MG63 (cell line): ENCODE results near the gene GOLGA8A. TPM values are rescaled to one million over a fixed set of nuclear protein-coding genes. Genes with fewer than 3 reads are reported as not detected.
"Not testable (repeated sequence)": the region's sequence is repeated elsewhere in the genome, so short reads cannot be mapped to it uniquely, and the experiment has no call there.

ENCODE experiments used
- DNase-seq: peaks from one replicate; pipeline ENCODE4 v3.0.0-alpha.2; 2020
- H3K27me3 ChIP-seq: fragments of 250-450 bp; sonication (Bioruptor Pico); 2 replicates; pipeline ENCODE4 v1.5.1; 2020; ENCODE audit warnings: mild to moderate bottlenecking, moderate library complexity
- H3K36me3 ChIP-seq: fragments of 250-450 bp; sonication (Bioruptor Pico); 2 replicates; pipeline ENCODE4 v1.5.1; 2020; ENCODE audit warnings: mild to moderate bottlenecking, moderate library complexity
- H3K4me3 ChIP-seq: fragments of 250-450 bp; sonication (Bioruptor Pico); 2 replicates; pipeline ENCODE4 v1.5.1; 2020; ENCODE audit warnings: mild to moderate bottlenecking, moderate library complexity
- H3K9me3 ChIP-seq: fragments of 250-450 bp; sonication (Bioruptor Pico); 2 replicates; pipeline ENCODE4 v1.5.1; 2020; ENCODE audit warnings: mild to moderate bottlenecking, moderate library complexity
- total RNA-seq: library from RNA; depleted of rRNA; stranded (reverse); fragments of >200 nt; shearing (Covaris generic); gene quantifications from 2 replicates; pipeline ENCODE4 v1.2.3, GENCODE V29; 2014; ENCODE audit warnings: low replicate concordance; rRNA removed

Gene GOLGA8A
- total RNA-seq = 5.7 and 10.9 TPM in 2 replicates

GRCh38 chr15:34437687-34438086 lies at the start of gene GOLGA8A:
GOLGA8A (minus strand) TSS chr15:34437808; CDS start chr15:34389691, 48,117 bp downstream.
- Histone ChIP-seq H3K36me3 (no peaks in the 10 kb centered on the region), H3K9me3 (no peaks in the 10 kb centered on the region), H3K27me3 (peaks cover 2% of the 10 kb centered on the region; the same call in 1 of the 2 replicates), H3K4me3 (peak within 1 kb of the TSS; percentile 58)
- peak; percentile 79 for DNase-seq

- Histone ChIP-seq H3K27me3 (peaks cover 14% of the 10 kb centered on the region), H3K36me3 (no peaks in the 10 kb centered on the region), H3K9me3 (no peaks in the 10 kb centered on the region), H3K4me3 (no peak overlapping the region)
- DNase-seq = no peak
These were observed 46.0 kb upstream of the GOLGA8A start for GRCh38 chr15:34483644-34484043.

GRCh38 chr15:34481370-34481769 lies 43.8 kb upstream of the GOLGA8A start:
- peaks cover 10% of the 10 kb centered on the region for H3K27me3 ChIP-seq
- H3K4me3 ChIP-seq = no peak overlapping the region
- no peaks in the 10 kb centered on the region for H3K9me3 ChIP-seq
- DNase-seq = no peak
- H3K36me3 ChIP-seq = no peaks in the 10 kb centered on the region

- H3K4me3 ChIP-seq = no peak overlapping the region
- no peak for DNase-seq
- H3K9me3 ChIP-seq = no peaks in the 10 kb centered on the region
- no peaks in the 10 kb centered on the region for H3K36me3 ChIP-seq
- peaks cover 9% of the 10 kb centered on the region for H3K27me3 ChIP-seq
These were observed 36.2 kb upstream of the GOLGA8A start for GRCh38 chr15:34473840-34474239.

- Histone ChIP-seq H3K4me3 (no peak overlapping the region), H3K9me3 (no peaks in the 10 kb centered on the region), H3K36me3 (no peaks in the 10 kb centered on the region), H3K27me3 (peaks cover 9% of the 10 kb centered on the region)
- DNase-seq = no peak
These were observed 35.3 kb upstream of the GOLGA8A start for GRCh38 chr15:34472947-34473346.

- no peaks in the 10 kb centered on the region for H3K36me3 ChIP-seq
- no peak overlapping the region for H3K4me3 ChIP-seq
- H3K9me3 ChIP-seq = no peaks in the 10 kb centered on the region
- H3K27me3 ChIP-seq = peaks cover 8% of the 10 kb centered on the region
- DNase-seq = no peak
These were observed 33.3 kb upstream of the GOLGA8A start for GRCh38 chr15:34470892-34471291.

GRCh38 chr15:34470091-34470490 lies 32.5 kb upstream of the GOLGA8A start:
- no peak for DNase-seq
- H3K36me3 ChIP-seq = no peaks in the 10 kb centered on the region
- no peaks in the 10 kb centered on the region for H3K9me3 ChIP-seq
- H3K27me3 ChIP-seq = peaks cover 8% of the 10 kb centered on the region
- no peak overlapping the region for H3K4me3 ChIP-seq

GRCh38 chr15:34461730-34462129 lies 24.1 kb upstream of the GOLGA8A start:
- H3K9me3 ChIP-seq = no peaks in the 10 kb centered on the region
- H3K4me3 ChIP-seq = no peak overlapping the region
- no peaks in the 10 kb centered on the region for H3K36me3 ChIP-seq
- peaks cover 26% of the 10 kb centered on the region for H3K27me3 ChIP-seq
- DNase-seq = no peak

GRCh38 chr15:34460451-34460850 lies 22.8 kb upstream of the GOLGA8A start:
- no peaks in the 10 kb centered on the region for H3K9me3 ChIP-seq
- peaks cover 37% of the 10 kb centered on the region for H3K27me3 ChIP-seq
- H3K36me3 ChIP-seq = no peaks in the 10 kb centered on the region
- no peak overlapping the region for H3K4me3 ChIP-seq
- no peak for DNase-seq

GRCh38 chr15:34456658-34457057 lies 19.1 kb upstream of the GOLGA8A start:
- H3K9me3 ChIP-seq = no peaks in the 10 kb centered on the region
- DNase-seq = no peak

GRCh38 chr15:34442891-34443290 lies 5.3 kb upstream of the GOLGA8A start:
- Histone ChIP-seq H3K4me3 (no peak overlapping the region), H3K9me3 (no peaks in the 10 kb centered on the region), H3K27me3 (peaks cover 9% of the 10 kb centered on the region), H3K36me3 (no peaks in the 10 kb centered on the region)
- no peak for DNase-seq

More at GRCh38 chr15:34456658-34457057, 19.1 kb upstream of the GOLGA8A start:
- Histone ChIP-seq H3K36me3 (no peaks in the 10 kb centered on the region), H3K27me3 (peaks cover 39% of the 10 kb centered on the region), H3K4me3 (no peak overlapping the region)

GRCh38 chr15:34439878-34440277 lies 2.3 kb upstream of the GOLGA8A start:
- peaks cover 6% of the 10 kb centered on the region for H3K27me3 ChIP-seq
- no peaks in the 10 kb centered on the region for H3K36me3 ChIP-seq
- no peak for DNase-seq
- no peaks in the 10 kb centered on the region for H3K9me3 ChIP-seq
- no peak overlapping the region for H3K4me3 ChIP-seq

- Histone ChIP-seq H3K27me3 (no peaks in the 10 kb centered on the region), H3K4me3 (peak overlapping the region; percentile 58)
- peak; percentile 50 for DNase-seq
These were observed 609 bp downstream of the GOLGA8A start for GRCh38 chr15:34436956-34437442.

GRCh38 chr15:34436126-34436955 lies 1.3 kb downstream of the GOLGA8A start:
- DNase-seq = peak; percentile 10
- no peaks in the 10 kb centered on the region; the same call in 1 of the 2 replicates for H3K36me3 ChIP-seq
- H3K4me3 ChIP-seq = peak overlapping the region; percentile 58
- H3K27me3 ChIP-seq = no peaks in the 10 kb centered on the region
- no peaks in the 10 kb centered on the region for H3K9me3 ChIP-seq

More at GRCh38 chr15:34436956-34437442, 609 bp downstream of the GOLGA8A start:
- Histone ChIP-seq H3K9me3 (no peaks in the 10 kb centered on the region), H3K36me3 (no peaks in the 10 kb centered on the region)

GRCh38 chr15:34435658-34436057 lies 1.9 kb downstream of the GOLGA8A start:
- Histone ChIP-seq H3K27me3 (no peaks in the 10 kb centered on the region), H3K9me3 (no peaks in the 10 kb centered on the region), H3K4me3 (peak overlapping the region; percentile 58), H3K36me3 (no peaks in the 10 kb centered on the region; the same call in 1 of the 2 replicates)
- DNase-seq = no peak

GRCh38 chr15:34434627-34435305 lies 2.8 kb downstream of the GOLGA8A start:
- no peaks in the 10 kb centered on the region for H3K9me3 ChIP-seq
- H3K27me3 ChIP-seq = no peaks in the 10 kb centered on the region
- DNase-seq = no peak
- H3K36me3 ChIP-seq = no peaks in the 10 kb centered on the region; the same call in 1 of the 2 replicates
- no peak overlapping the region for H3K4me3 ChIP-seq

GRCh38 chr15:34433956-34434626 lies 3.5 kb downstream of the GOLGA8A start:
- H3K9me3 ChIP-seq, H3K36me3 ChIP-seq, H3K4me3 ChIP-seq, DNase-seq, H3K27me3 ChIP-seq: not testable (repeated sequence)
